B cell (primary cell): ENCODE results near the gene CNPY3.

Source experiments
- EZH2 ChIP-seq: IDR thresholded peaks from 2 replicates; pipeline ENCODE4 v1.6.1; 2012; ENCODE audit warnings: borderline replicate concordance, low read depth, mild to moderate bottlenecking, moderate library complexity, low read length; ENCODE audit not compliant: insufficient read depth, poor library complexity, severe bottlenecking
- TF ChIP-seq, protein P1 (sequence below): fragments of 200-600 bp; IDR thresholded peaks from one replicate; pipeline ENCODE4 v1.8.0; 2022; ENCODE audit warnings: antibody characterized with exemption, mild to moderate bottlenecking

DNA sequence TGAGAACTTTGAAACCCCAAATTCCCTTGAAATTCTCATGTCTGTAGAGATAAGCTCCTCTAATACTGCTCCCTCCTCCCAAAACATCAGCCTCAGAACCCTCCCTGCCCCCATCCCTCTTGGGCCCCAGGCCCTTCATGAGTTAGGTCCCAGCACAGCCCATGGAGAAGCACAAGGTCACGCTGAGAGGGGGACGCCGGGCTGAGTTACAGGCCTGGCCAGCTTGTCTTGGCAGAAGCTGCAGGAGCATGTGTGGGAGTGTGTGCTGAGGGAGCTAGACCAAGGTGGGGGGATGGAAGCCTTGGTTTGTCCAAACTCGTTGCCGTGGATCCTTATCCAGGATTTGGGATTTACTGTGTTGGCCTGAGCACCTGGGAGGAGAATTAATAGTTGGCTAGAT lies 21.9 kb upstream of the CNPY3 start:
- TF ChIP-seq, protein P1, sequence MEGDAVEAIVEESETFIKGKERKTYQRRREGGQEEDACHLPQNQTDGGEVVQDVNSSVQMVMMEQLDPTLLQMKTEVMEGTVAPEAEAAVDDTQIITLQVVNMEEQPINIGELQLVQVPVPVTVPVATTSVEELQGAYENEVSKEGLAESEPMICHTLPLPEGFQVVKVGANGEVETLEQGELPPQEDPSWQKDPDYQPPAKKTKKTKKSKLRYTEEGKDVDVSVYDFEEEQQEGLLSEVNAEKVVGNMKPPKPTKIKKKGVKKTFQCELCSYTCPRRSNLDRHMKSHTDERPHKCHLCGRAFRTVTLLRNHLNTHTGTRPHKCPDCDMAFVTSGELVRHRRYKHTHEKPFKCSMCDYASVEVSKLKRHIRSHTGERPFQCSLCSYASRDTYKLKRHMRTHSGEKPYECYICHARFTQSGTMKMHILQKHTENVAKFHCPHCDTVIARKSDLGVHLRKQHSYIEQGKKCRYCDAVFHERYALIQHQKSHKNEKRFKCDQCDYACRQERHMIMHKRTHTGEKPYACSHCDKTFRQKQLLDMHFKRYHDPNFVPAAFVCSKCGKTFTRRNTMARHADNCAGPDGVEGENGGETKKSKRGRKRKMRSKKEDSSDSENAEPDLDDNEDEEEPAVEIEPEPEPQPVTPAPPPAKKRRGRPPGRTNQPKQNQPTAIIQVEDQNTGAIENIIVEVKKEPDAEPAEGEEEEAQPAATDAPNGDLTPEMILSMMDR, result no peak
- no peak for TF ChIP-seq EZH2
